Liver (tissue), 3 donors: ENCODE results near the gene RFNG.

ENCODE experiments used
- HNF4A ChIP-seq, 2 donors: conservative IDR thresholded peaks; 2 replicates each; pipeline ENCODE4 v1.6.1; 2016; ENCODE audit warnings: antibody characterized with exemption in 2 of 2, mild to moderate bottlenecking in 2 of 2
- JUND ChIP-seq, 2 donors: IDR thresholded peaks; 2 replicates each; pipeline ENCODE4 v1.6.1; 2016; ENCODE audit warnings: antibody characterized with exemption in 2 of 2
- SP1 ChIP-seq: IDR thresholded peaks from 2 replicates; pipeline ENCODE4 v1.6.1; 2018; ENCODE audit warnings: antibody characterized with exemption, mild to moderate bottlenecking
- TF ChIP-seq, protein P1 (sequence below): fragments of 150-350 bp; IDR thresholded peaks from 2 replicates; pipeline ENCODE4 v1.5.1; 2017; ENCODE audit warnings: improper control_type of control experiment, low read depth, low read length; ENCODE audit not compliant: missing input control
- donor health status: healthy.
- donor health status: healthy.

DNA sequence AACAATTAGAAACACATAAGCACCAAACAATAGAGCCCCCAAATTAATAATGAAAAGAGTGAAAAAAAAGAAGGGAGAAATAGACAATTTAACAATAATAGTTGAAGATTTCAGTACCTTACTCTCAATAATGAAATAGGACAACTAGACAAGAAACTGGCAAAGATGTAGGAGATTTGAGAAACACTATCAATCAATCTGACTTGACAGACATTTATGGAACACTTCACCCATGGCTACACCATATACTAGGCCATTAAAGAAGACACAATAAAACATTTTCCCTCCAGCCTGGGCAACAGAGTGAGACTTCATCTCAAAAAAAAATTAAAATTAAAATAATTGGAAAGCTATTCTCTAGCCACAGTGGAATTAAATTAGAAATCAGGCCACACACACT, 19.0 kb upstream of the RFNG start:
- TF ChIP-seq, protein P1, sequence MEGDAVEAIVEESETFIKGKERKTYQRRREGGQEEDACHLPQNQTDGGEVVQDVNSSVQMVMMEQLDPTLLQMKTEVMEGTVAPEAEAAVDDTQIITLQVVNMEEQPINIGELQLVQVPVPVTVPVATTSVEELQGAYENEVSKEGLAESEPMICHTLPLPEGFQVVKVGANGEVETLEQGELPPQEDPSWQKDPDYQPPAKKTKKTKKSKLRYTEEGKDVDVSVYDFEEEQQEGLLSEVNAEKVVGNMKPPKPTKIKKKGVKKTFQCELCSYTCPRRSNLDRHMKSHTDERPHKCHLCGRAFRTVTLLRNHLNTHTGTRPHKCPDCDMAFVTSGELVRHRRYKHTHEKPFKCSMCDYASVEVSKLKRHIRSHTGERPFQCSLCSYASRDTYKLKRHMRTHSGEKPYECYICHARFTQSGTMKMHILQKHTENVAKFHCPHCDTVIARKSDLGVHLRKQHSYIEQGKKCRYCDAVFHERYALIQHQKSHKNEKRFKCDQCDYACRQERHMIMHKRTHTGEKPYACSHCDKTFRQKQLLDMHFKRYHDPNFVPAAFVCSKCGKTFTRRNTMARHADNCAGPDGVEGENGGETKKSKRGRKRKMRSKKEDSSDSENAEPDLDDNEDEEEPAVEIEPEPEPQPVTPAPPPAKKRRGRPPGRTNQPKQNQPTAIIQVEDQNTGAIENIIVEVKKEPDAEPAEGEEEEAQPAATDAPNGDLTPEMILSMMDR = no peak
- TF ChIP-seq SP1 (no peak), HNF4A (conservative IDR thresholded peaks at IDR 0.05) (no peak), JUND (IDR thresholded peaks at IDR 0.05) (no peak)
